Breast epithelium (tissue), 4 donors: Measurements from ENCODE around the gene GALNT2. TPM values are rescaled to one million over a fixed set of nuclear protein-coding genes. Genes with fewer than 3 reads are reported as not detected.

Experiments used
- DNase-seq, 2 donors: peaks; one replicate each; pipeline ENCODE4 v3.0.0-alpha.2; 2019; ENCODE audit warnings: low spot score in 2 of 2
- H3K27ac ChIP-seq, 2 donors: fragments of 200-600 bp; sonication (generic) in 1 of 2; one replicate each; pipeline ENCODE4 v1.5.1; 2016 to 2019; ENCODE audit warnings: mild to moderate bottlenecking in 1 of 2
- H3K27me3 ChIP-seq, 2 donors: fragments of 200-600 bp; sonication (generic) in 1 of 2; one replicate each; pipeline versions ENCODE4 v1.5.1 to v1.6.0; 2017 to 2019; ENCODE audit warnings: control low read depth in 1 of 2, mild to moderate bottlenecking in 1 of 2
- H3K36me3 ChIP-seq: fragments of 200-600 bp; one replicate; pipeline ENCODE4 v1.5.1; 2019
- H3K4me1 ChIP-seq, 2 donors: fragments of 200-600 bp; sonication (generic); one replicate each; pipeline ENCODE4 v1.5.1; 2016 to 2019; ENCODE audit warnings: control low read depth in 1 of 2
- H3K4me3 ChIP-seq, 3 donors: fragments of 200-600 bp; sonication (generic); 1 replicate in 2 of 3; 2 replicates in 1 of 3; pipeline ENCODE4 v1.5.1; 2016 to 2019; ENCODE audit warnings: mild to moderate bottlenecking in 3 of 3, moderate library complexity in 2 of 3
- H3K9me3 ChIP-seq, 2 donors: fragments of 200-600 bp; sonication (generic) in 1 of 2; one replicate each; pipeline ENCODE4 v1.5.1; 2016 to 2019; ENCODE audit warnings: control low read depth in 1 of 2
- CTCF ChIP-seq, 3 donors: fragments of 450-650 bp; IDR thresholded peaks; one replicate each; pipeline ENCODE4 v1.5.1; 2016 to 2017; ENCODE audit warnings: antibody characterized with exemption in 3 of 3, mild to moderate bottlenecking in 3 of 3, moderate library complexity in 3 of 3
- POLR2A ChIP-seq: fragments of 450-650 bp; IDR thresholded peaks from one replicate; pipeline ENCODE4 v1.6.1; 2016; ENCODE audit warnings: antibody characterized with exemption, mild to moderate bottlenecking, moderate library complexity
- POLR2AphosphoS5 ChIP-seq, 3 donors: sonication (generic); formaldehyde crosslinking; IDR thresholded peaks; one replicate each; pipeline ENCODE4 v1.6.1; 2017; ENCODE audit warnings: antibody characterized with exemption in 3 of 3
- intact Hi-C: fragments of 100-400 bp; cut with DNase I; formaldehyde crosslinking; loops from one replicate; pipeline ENCODE4 v1.15.1; 2023; ENCODE audit warnings: low total_unique reads
- total RNA-seq, 3 donors: library from RNA; depleted of rRNA; stranded (reverse); fragments of >200 nt; gene quantifications; one replicate each; pipeline ENCODE4 v1.1.0, GENCODE V29; 2016

Gene GALNT2
- total RNA-seq, 3 donors from 2014 or later: 27.4 to 53.0 (median 42.6) TPM

GRCh38 chr1:230138561-230139239, 71.7 kb downstream of the GALNT2 start:
- intact Hi-C loops: no loop called here
- H3K9me3 ChIP-seq: no peaks in the 10 kb centered on the region
- H3K4me3 ChIP-seq: no peak overlapping the region
- no peak for DNase-seq
- H3K27ac ChIP-seq: no peak overlapping the region
- peaks cover 0 to 4% of the 10 kb centered on the region in 2 donors for H3K4me1 ChIP-seq
- no peaks in the 10 kb centered on the region for H3K27me3 ChIP-seq
- no peaks in the 10 kb centered on the region for H3K36me3 ChIP-seq
- TF ChIP-seq CTCF (IDR thresholded peaks at IDR 0.05): no peak
- no peak for TF ChIP-seq POLR2A
- TF ChIP-seq POLR2AphosphoS5 (IDR thresholded peaks at IDR 0.05): no peak

- Histone ChIP-seq H3K27me3 (no peaks in the 10 kb centered on the region), H3K36me3 (no peaks in the 10 kb centered on the region), H3K4me3 (no peak overlapping the region), H3K9me3 (no peaks in the 10 kb centered on the region), H3K4me1 (peaks cover 0 to 4% of the 10 kb centered on the region in 2 donors), H3K27ac (no peak overlapping the region)
- DNase-seq: peak in 1 of 2 donors; percentile 39
- TF ChIP-seq POLR2A: no peak
- no peak for TF ChIP-seq POLR2AphosphoS5 (IDR thresholded peaks at IDR 0.05)
- no peak for TF ChIP-seq CTCF (IDR thresholded peaks at IDR 0.05)
- intact Hi-C loops: no loop called here
Measured at GRCh38 chr1:230139315-230139714, 72.3 kb downstream of the GALNT2 start.

GRCh38 chr1:230139741-230140140, 72.7 kb downstream of the GALNT2 start:
- Histone ChIP-seq H3K27ac (peak overlapping the region in 1 of 2 donors; percentile 64), H3K4me1 (peaks cover 0 to 4% of the 10 kb centered on the region in 2 donors), H3K36me3 (no peaks in the 10 kb centered on the region), H3K27me3 (no peaks in the 10 kb centered on the region), H3K9me3 (no peaks in the 10 kb centered on the region), H3K4me3 (no peak overlapping the region)
- no peak for DNase-seq
- TF ChIP-seq CTCF (IDR thresholded peaks at IDR 0.05) (no peak), POLR2A (no peak), POLR2AphosphoS5 (IDR thresholded peaks at IDR 0.05) (no peak)
- intact Hi-C loops: no loop called here

GRCh38 chr1:230140221-230141020, 73.4 kb downstream of the GALNT2 start:
- H3K27me3 ChIP-seq: no peaks in the 10 kb centered on the region
- intact Hi-C loops: no loop called here
- no peaks in the 10 kb centered on the region for H3K9me3 ChIP-seq
- H3K36me3 ChIP-seq: no peaks in the 10 kb centered on the region
- no peak for DNase-seq
- peak overlapping the region in 1 of 2 donors; percentile 64 for H3K27ac ChIP-seq
- peaks cover 0 to 8% of the 10 kb centered on the region in 2 donors for H3K4me1 ChIP-seq
- no peak overlapping the region for H3K4me3 ChIP-seq
- TF ChIP-seq POLR2AphosphoS5 (IDR thresholded peaks at IDR 0.05): no peak
- TF ChIP-seq POLR2A: no peak
- no peak for TF ChIP-seq CTCF (IDR thresholded peaks at IDR 0.05)

- TF ChIP-seq POLR2A: no peak
- TF ChIP-seq CTCF (IDR thresholded peaks at IDR 0.05): no peak
- TF ChIP-seq POLR2AphosphoS5 (IDR thresholded peaks at IDR 0.05): no peak
- intact Hi-C loops: no loop called here
- Histone ChIP-seq H3K4me1 (peaks cover 0 to 15% of the 10 kb centered on the region in 2 donors), H3K27ac (no peak overlapping the region), H3K27me3 (no peaks in the 10 kb centered on the region), H3K36me3 (no peaks in the 10 kb centered on the region), H3K9me3 (no peaks in the 10 kb centered on the region), H3K4me3 (no peak overlapping the region)
- no peak for DNase-seq
Measured at GRCh38 chr1:230141021-230141648, 74.1 kb downstream of the GALNT2 start.
